SHP77 treated with DMSO at 0.1 percent for 48 hours (cell line): ENCODE results near the gene CDH4.

Experiments
- DNase-seq: peaks from one replicate; lab custom pipeline; 2025; lab: John Stamatoyannopoulos, UW

CDH4 gene

DNA sequence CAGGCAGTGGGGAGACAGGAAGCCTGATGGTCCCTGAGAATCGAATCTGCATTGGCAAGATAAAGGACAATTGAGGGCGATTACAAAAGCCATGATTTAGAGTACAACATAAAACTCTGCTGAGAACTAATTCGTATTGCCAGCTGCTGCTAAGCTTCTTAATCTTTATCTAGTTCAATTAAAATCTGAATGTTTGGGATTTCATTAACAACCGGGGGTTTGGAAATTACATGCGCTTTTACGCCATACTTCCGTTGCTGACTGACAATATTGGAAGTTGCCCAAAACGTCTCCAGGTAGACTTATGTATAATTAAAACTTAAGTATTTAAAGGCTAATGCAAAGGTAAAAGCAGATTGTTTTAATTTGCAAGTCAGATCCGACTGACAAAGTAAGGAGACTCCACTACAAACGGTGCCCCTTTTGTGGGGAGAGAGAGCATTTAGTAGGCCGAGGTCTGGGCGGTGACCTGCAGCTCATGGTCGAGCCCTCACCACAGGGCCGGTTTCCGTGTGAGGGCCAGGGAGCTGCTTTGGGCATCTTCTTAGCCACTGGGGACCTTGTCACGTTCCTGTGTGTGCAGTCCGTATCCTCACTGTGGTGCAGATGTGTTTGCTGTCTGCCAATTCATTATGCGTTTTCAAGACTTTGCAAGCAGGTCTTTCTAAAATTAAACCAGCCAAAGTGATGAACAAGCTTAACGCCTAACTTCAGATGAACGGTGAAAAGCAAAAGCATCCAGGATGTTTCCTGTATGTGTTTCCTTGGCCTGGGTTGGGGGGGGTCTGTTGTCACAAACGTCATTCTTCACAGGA, 49.9 kb downstream of the CDH4 start:
- DNase-seq: no peak

DNA sequence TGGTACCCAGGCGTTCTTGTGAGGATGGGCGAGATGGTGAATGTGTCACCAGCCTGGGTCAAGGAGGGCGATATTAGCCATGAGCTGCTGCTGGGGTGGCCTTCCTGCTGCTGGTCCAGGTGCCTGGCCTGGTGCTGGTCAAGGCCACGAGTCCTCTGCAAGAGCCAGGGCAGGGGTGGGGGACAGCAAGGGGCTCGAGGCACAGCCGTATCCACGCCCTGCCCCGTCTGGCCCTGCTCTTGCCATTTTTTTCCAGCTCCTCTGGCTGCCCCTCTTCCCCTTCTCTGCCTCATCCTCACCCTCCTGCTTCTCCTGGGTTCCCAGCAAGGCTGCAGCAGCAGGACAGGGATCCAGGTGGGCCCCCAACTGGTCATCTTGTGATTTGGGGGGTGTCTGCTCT, 51.2 kb downstream of the CDH4 start:
- DNase-seq: no peak

DNA sequence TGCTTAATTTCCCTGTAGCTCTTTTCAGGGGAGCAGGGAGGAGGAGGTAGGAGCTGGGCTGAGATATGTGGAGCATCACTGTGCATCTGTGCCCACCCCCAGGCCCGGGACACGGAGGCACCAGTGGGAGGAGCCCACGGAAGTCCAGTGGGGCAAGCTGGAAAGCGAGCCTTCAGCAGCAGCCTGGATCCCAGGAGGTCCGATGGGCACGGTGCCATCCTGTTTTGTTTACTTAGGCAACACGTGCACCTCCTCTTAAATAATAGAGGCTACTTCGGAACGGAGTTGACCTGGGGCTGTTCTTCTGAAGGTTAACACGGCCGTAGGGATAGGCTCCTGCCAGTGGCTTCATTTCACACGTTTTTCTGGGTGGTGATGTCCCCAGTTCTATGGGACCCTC, 51.6 kb downstream of the CDH4 start:
- DNase-seq: no peak

GRCh38 chr20:61304750-61305149, 52.7 kb downstream of the CDH4 start:
- DNase-seq: no peak

DNA sequence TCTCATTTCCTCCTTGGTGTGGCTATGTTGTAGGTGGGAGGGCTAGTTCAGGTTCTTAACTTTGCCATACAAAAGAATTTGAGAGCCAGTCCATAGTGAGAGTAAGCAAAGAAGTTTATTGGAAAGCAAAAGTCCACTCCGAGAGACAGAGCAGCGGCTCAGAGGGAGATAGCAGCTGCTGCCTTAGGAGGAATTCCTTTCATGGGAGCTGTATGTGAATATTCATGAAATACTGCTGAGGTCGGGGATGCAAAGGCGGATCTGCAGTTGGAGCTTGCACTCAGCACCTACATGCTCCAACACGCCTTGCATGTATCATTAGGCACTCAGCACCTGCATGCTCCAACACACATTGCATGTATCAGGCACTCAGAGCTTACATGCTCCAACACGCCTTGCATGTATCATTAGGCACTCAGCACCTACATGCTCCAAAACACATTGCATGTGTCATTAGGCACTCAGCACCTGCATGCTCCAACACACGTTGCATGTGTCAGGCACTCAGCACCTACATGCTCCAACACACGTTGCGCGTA, 54.9 kb downstream of the CDH4 start:
- DNase-seq: no peak

GRCh38 chr20:61307686-61308476, 55.8 kb downstream of the CDH4 start:
- DNase-seq: no peak

- no peak for DNase-seq
These were observed 56.4 kb downstream of the CDH4 start for GRCh38 chr20:61308477-61308774.

DNA sequence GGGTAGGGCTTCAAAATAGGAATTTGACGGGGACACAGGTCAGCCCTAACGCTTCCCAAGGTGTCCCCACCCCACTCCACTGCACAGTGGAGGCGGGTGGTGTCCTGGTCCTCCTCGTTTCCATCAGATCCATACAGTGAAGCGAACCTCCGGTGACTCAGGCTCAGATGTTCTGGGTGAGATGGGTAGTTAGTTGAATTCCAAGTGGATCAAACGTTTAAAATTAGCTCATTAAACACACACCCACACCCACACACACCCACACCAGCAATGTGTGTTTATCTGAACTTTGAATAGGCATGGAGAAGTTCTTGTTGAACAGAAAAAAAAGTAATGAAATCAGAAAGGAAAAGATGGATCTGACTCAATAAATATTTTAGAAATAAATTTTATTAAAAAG, 58.9 kb downstream of the CDH4 start:
- no peak for DNase-seq

DNA sequence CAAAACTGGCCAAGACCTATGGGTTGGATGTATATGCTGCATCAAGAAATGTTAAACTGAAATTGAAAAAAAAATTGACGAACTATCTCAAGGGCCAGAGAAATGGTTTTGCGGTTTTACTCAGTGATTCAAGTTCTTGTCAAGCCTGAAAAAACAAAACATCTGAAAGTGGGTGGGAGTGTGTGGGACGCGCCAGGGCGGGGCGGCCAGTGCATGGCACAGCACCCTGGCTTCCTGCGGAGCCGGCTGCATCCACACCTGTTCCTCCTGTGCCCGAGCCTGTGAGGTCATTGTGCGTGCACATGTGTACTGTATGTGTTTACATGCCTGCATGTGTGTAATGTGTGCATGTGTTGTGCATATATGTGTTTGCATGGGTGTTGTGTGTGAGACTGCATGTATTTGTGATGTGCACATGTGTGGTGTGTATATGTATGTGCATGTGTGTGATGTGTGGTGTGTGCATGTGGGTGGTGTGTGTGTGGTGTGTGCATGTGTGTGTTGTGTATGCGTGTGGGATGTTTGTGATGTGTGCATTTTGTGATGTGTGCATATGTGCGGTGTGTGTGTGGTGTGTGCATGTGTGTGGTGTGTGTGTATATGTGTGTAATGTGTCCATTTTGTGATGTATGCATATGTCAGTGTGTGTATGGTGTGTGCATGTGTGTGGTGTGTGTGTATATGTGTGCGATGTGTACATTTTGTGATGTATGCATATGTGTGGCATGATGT, 59.8 kb downstream of the CDH4 start:
- DNase-seq: no peak

DNA sequence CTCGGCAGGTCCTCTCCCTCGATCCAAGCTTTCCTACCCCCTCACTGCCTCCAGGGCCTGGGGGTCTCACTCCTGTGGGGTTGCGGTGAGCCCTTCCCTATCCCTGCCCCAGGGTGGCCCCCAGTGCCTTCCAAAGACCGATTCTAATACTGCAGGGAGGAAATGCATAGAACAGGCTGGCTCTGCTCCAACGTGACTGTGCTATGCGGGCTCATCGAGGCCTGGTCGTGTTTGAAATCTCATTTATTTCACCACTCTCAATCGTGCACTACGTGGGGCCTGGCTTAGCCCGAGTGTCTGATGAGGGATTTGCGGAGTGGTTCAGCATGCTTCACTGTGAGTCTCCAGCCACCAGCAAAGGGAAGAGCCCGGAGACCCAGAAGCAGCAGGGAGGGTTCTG, 60.9 kb downstream of the CDH4 start:
- no peak for DNase-seq

DNA sequence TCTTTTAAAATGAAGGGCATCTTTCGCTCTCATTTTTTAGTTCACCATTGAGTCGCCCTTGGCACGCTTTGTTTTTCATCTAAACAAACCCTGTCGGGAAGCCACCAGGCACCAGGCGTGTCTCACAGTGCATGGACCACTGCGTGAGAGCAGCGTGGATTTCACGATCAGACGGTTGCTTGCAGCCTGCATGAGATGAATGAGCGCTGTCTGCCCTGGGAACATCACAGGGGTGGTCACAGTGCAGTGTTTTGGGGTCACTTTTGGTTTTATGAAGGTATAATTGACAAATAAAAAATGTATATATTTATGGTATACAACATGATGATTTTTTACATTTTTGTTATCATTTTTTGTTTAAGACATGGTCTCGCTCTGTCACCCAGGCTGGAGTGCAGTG, 61.3 kb downstream of the CDH4 start:
- no peak for DNase-seq

DNA sequence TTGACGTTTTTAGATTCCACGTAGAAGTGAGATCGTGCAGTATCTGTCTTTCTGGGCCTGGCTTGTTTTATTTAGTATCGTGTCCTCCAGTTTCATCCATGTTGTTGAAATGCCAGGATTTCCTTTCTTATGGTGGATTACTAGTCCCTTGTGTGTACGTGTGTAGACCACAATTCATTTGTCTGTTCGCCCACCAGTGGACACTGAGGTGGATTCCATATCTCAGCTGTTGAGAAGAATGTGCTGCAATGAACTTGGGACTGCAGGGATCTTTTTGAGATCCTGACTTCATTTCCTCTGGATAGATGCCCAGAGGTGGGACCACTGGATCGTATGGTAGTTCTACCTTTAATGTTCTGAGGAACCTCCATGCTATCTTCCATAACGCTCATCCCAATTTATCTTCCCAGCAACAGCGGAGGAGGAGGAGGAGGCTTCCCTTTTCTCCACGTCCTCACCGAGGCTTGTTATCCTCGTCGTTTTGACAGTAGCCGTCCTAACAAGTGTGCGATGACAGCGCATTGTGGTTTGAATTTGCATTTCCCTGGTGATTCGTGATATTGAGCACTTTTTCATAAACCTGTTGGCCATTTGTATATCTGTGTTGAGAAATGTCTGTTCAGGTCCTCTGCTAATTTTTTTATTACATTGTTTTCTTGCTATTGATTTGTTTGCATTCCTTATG, 62.4 kb downstream of the CDH4 start:
- DNase-seq: no peak

DNA sequence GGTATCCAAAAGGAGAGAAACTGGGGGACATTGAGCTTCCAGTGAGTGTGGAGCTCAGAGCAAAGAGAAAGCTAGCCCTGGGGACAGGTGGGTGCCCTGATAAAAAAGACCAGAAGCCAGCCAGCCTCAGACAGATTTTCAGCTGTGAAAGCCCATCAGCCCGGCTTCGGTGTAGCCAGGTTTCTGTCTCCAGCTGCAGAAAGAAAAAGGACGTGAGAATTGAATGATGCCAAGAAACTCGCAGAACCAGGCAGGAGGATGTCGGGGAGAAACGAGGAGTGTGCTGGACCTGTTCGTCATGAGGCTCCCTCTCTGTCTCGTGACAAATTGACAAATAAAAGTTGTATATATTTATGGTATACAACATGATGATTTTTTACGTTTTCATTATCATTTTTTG, 63.3 kb downstream of the CDH4 start:
- no peak for DNase-seq

DNA sequence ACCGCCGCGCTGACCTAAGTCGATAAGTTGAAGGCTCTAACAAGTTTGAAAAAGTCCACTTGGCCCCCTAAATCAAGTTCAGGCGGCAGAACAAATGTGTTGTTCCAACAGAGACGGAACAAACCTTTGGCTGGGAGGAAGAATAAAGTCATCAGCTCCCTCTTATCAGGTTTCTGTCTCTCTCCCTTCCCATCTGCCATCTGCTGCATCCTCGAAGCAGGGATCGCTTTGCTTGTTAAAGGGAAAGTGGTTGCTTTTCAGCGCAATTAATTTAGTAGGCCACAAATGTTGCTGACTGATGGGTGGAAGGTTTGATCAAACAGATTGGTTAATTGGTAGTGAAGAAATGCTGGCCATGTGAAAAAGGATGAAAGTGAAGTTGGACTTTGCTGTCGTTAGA, 64.3 kb downstream of the CDH4 start:
- DNase-seq: no peak

GRCh38 chr20:61317966-61318530, 66.0 kb downstream of the CDH4 start:
- no peak for DNase-seq

- no peak for DNase-seq
These were observed 68.8 kb downstream of the CDH4 start for GRCh38 chr20:61320691-61321425.

- no peak for DNase-seq
These were observed 69.4 kb downstream of the CDH4 start for GRCh38 chr20:61321481-61321880.

DNA sequence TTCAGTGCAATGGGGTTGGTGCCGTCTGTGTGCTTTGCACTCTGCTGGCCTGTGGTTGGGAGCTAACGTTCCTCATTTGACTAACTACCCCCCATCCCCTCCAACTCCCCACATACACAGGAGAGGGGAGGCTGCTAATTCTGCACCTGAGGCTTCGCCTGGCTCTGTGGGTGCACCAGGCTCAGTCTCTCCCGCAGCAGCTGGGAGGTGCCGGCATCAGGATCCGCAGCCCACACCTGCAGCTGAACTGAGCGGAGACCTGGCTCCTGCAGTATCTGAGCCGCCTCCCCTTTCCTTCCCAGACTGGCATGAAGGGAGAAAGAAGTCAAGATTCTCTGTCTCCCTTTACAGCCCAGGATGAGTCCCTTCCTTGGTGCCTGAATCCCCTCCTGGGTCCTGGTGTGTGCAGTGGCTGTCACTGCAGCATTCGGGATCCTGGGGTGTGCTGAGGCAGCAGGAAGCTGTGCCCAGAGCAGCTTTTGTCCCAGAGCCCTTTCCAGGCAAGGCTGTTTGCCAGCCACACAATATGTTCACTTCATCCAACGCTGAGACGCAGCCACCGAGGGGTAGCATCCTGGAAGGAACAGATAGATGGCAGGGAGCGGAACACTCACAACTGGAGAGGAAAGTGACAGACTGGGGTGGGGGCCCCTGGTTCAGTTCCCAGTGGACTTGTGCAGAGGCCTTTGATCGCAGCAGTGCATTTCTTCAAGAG, 70.2 kb downstream of the CDH4 start:
- no peak for DNase-seq

DNA sequence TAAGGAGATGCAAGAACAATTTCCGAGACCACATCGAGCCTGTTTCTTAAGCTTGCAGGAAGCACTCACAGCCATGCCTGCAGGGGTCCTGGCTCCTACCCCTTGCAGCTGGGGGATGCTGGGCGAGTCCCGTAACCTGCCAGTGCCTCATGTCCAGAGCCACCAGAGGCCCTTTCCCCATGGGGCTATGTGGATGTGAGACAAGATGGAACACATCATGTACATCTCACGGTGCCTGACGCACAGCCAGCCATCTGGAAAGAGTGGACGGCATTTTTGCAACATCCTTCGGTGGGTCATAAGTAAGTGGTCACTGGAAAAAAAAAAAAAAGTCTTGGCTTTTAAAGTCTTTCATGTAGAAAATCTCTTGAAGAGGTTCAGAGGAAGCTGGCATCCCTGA, 72.8 kb downstream of the CDH4 start:
- DNase-seq: no peak

- no peak for DNase-seq
These were observed 73.7 kb downstream of the CDH4 start for GRCh38 chr20:61325718-61326117.
